Suprapubic skin (tissue), 4 donors: Measurements from ENCODE around the gene YWHAE.

Source experiments
- EP300 ChIP-seq: sonication (generic); formaldehyde crosslinking; IDR thresholded peaks from one replicate; pipeline ENCODE4 v1.6.1; 2017; ENCODE audit warnings: antibody characterized with exemption
- POLR2A ChIP-seq, 2 donors: fragments of 450-650 bp; IDR thresholded peaks; one replicate each; pipeline ENCODE4 v1.6.1; 2017; ENCODE audit warnings: antibody characterized with exemption in 2 of 2, mild to moderate bottlenecking in 2 of 2, moderate library complexity in 2 of 2
- POLR2AphosphoS5 ChIP-seq, 3 donors: sonication (generic); formaldehyde crosslinking; IDR thresholded peaks; one replicate each; pipeline ENCODE4 v1.6.1; 2017; ENCODE audit warnings: antibody characterized with exemption in 3 of 3
- TF ChIP-seq, protein P1 (sequence below), 2 donors: fragments of 200-600 bp in 1 of 2; fragments of 450-650 bp in 1 of 2; sonication (generic) in 1 of 2; IDR thresholded peaks; one replicate each; pipeline ENCODE4 v1.5.1; 2016 to 2019; ENCODE audit warnings: antibody characterized with exemption in 2 of 2, mild to moderate bottlenecking in 1 of 2, moderate library complexity in 1 of 2

DNA sequence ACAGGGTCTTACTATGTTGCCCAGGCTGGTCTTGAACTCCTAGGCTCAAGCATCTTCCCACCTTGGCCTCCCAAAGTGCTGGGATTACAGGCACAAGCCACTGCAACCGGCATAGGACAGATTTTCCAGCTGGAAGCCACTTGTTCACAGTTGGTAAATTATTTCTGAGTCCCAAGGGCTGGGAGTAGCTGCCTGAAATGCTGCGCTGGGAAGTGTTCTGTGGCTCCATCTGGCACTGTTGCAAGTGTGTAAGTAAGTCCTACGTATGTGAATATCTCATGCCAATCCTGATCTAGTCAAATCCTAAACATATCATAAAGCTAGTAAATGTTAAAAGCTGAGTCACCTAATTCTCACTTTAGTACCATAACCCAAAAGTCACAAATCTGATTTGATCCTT, 48.1 kb downstream of the YWHAE start:
- TF ChIP-seq EP300: no peak
- TF ChIP-seq, protein P1, sequence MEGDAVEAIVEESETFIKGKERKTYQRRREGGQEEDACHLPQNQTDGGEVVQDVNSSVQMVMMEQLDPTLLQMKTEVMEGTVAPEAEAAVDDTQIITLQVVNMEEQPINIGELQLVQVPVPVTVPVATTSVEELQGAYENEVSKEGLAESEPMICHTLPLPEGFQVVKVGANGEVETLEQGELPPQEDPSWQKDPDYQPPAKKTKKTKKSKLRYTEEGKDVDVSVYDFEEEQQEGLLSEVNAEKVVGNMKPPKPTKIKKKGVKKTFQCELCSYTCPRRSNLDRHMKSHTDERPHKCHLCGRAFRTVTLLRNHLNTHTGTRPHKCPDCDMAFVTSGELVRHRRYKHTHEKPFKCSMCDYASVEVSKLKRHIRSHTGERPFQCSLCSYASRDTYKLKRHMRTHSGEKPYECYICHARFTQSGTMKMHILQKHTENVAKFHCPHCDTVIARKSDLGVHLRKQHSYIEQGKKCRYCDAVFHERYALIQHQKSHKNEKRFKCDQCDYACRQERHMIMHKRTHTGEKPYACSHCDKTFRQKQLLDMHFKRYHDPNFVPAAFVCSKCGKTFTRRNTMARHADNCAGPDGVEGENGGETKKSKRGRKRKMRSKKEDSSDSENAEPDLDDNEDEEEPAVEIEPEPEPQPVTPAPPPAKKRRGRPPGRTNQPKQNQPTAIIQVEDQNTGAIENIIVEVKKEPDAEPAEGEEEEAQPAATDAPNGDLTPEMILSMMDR (IDR thresholded peaks at IDR 0.05): no peak
- no peak for TF ChIP-seq POLR2A (IDR thresholded peaks at IDR 0.05)
- no peak for TF ChIP-seq POLR2AphosphoS5 (IDR thresholded peaks at IDR 0.05)
